ENCODE measurements around the gene PAQR5. TPM values are rescaled to one million over a fixed set of nuclear protein-coding genes. Genes with fewer than 3 reads are reported as not detected.

Gene PAQR5
- total RNA-seq, 3 donors from 2014 or later = 0.96 to 2.6 (median 2.0) TPM

- no peaks in the 10 kb centered on the region for H3K9me3 ChIP-seq
- intact Hi-C loops (cut with DNase I; ENCODE audit: low total_unique reads) = loop anchor here (5.0 kb wide), 1 partner anchor 682 kb away; no protein-coding TSS in a partner anchor
- TF ChIP-seq CTCF (IDR thresholded peaks at IDR 0.05) (peak in 1 of 3 donors; percentile 4), POLR2A (IDR thresholded peaks at IDR 0.05) (no peak), POLR2AphosphoS5 (IDR thresholded peaks at IDR 0.05) (peak; percentile 24 to 69 (median 40))
- H3K36me3 ChIP-seq = no peaks in the 10 kb centered on the region
- no peaks in the 10 kb centered on the region for H3K27me3 ChIP-seq
- peak within 1 kb of the TSS; percentile 84 to 93 for H3K27ac ChIP-seq
- H3K4me3 ChIP-seq = peak within 1 kb of the TSS; percentile 75 to 89 (median 86)
- DNase-seq (ENCODE audit: low spot score in 2 of 2) = peak; percentile 87
- H3K4me1 ChIP-seq = peaks cover 0 to 5% of the 10 kb centered on the region in 2 donors
Measured at GRCh38 chr15:69413822-69414700, 115.3 kb downstream of the PAQR5 start, which contains the start of gene KIF23. TSS of gene KIF23 (plus strand) at chr15:69414349. CDS start at chr15:69414466, 117 bp downstream.

GRCh38 chr15:69414701-69415167 is 116.0 kb downstream of the PAQR5 start:
- intact Hi-C loops (cut with DNase I; ENCODE audit: low total_unique reads) = loop anchor here (5.0 kb wide), 1 partner anchor 682 kb away; no protein-coding TSS in a partner anchor
- TF ChIP-seq POLR2AphosphoS5 (IDR thresholded peaks at IDR 0.05) (peak in 1 of 3 donors; percentile 72), CTCF (IDR thresholded peaks at IDR 0.05) (no peak), POLR2A (IDR thresholded peaks at IDR 0.05) (no peak)
- DNase-seq (ENCODE audit: low spot score in 2 of 2) = peak in 1 of 2 donors; percentile 86

GRCh38 chr15:69415381-69415780 is 116.7 kb downstream of the PAQR5 start:
- Histone ChIP-seq H3K9me3 (no peaks in the 10 kb centered on the region), H3K36me3 (no peaks in the 10 kb centered on the region), H3K27ac (peak overlapping the region; percentile 21 to 93), H3K4me1 (peaks cover 0 to 5% of the 10 kb centered on the region in 2 donors), H3K27me3 (no peaks in the 10 kb centered on the region), H3K4me3 (peak overlapping the region in 1 of 3 donors; percentile 89)
- intact Hi-C loops (cut with DNase I; ENCODE audit: low total_unique reads) = no loop called here
- DNase-seq (ENCODE audit: low spot score in 2 of 2) = no peak
- TF ChIP-seq POLR2AphosphoS5 (IDR thresholded peaks at IDR 0.05) (no peak), CTCF (IDR thresholded peaks at IDR 0.05) (no peak), POLR2A (IDR thresholded peaks at IDR 0.05) (no peak)

More at GRCh38 chr15:69414701-69415167, 116.0 kb downstream of the PAQR5 start:
- Histone ChIP-seq H3K36me3 (no peaks in the 10 kb centered on the region), H3K4me3 (peak overlapping the region; percentile 75 to 89 (median 86)), H3K27ac (peak overlapping the region; percentile 84 to 93), H3K9me3 (no peaks in the 10 kb centered on the region), H3K27me3 (no peaks in the 10 kb centered on the region), H3K4me1 (peaks cover 0 to 5% of the 10 kb centered on the region in 2 donors)

GRCh38 chr15:69417581-69417980 is 118.9 kb downstream of the PAQR5 start:
- Histone ChIP-seq H3K27me3 (no peaks in the 10 kb centered on the region), H3K36me3 (no peaks in the 10 kb centered on the region), H3K27ac (no peak overlapping the region), H3K9me3 (no peaks in the 10 kb centered on the region), H3K4me1 (peaks cover 0 to 5% of the 10 kb centered on the region in 2 donors), H3K4me3 (no peak overlapping the region)
- no peak for DNase-seq (ENCODE audit: low spot score in 2 of 2)
- intact Hi-C loops (cut with DNase I; ENCODE audit: low total_unique reads) = no loop called here
- TF ChIP-seq POLR2AphosphoS5 (IDR thresholded peaks at IDR 0.05) (no peak), POLR2A (IDR thresholded peaks at IDR 0.05) (no peak), CTCF (IDR thresholded peaks at IDR 0.05) (no peak)

GRCh38 chr15:69421498-69421897 is 122.8 kb downstream of the PAQR5 start:
- no peaks in the 10 kb centered on the region for H3K36me3 ChIP-seq
- no peaks in the 10 kb centered on the region for H3K4me1 ChIP-seq
- no peaks in the 10 kb centered on the region for H3K9me3 ChIP-seq
- no peak for DNase-seq (ENCODE audit: low spot score in 2 of 2)
- H3K27ac ChIP-seq = peak overlapping the region in 1 of 2 donors; percentile 64
- H3K27me3 ChIP-seq = no peaks in the 10 kb centered on the region
- no peak overlapping the region for H3K4me3 ChIP-seq
- intact Hi-C loops (cut with DNase I; ENCODE audit: low total_unique reads) = no loop called here
- no peak for TF ChIP-seq POLR2AphosphoS5 (IDR thresholded peaks at IDR 0.05)
- no peak for TF ChIP-seq CTCF (IDR thresholded peaks at IDR 0.05)
- TF ChIP-seq POLR2A (IDR thresholded peaks at IDR 0.05) = no peak
